Erythroblast (primary cell): Measurements from ENCODE around the gene IBA57.

Experiments
- GATA1 ChIP-seq: IDR thresholded peaks from 2 replicates; pipeline ENCODE4 v1.6.1; 2011; ENCODE audit warnings: low read depth, mild to moderate bottlenecking, control low read depth, low read length, moderate library complexity
- POLR2A ChIP-seq: IDR thresholded peaks from 2 replicates; pipeline ENCODE4 v1.6.1; 2011; ENCODE audit warnings: mild to moderate bottlenecking, low read length

DNA sequence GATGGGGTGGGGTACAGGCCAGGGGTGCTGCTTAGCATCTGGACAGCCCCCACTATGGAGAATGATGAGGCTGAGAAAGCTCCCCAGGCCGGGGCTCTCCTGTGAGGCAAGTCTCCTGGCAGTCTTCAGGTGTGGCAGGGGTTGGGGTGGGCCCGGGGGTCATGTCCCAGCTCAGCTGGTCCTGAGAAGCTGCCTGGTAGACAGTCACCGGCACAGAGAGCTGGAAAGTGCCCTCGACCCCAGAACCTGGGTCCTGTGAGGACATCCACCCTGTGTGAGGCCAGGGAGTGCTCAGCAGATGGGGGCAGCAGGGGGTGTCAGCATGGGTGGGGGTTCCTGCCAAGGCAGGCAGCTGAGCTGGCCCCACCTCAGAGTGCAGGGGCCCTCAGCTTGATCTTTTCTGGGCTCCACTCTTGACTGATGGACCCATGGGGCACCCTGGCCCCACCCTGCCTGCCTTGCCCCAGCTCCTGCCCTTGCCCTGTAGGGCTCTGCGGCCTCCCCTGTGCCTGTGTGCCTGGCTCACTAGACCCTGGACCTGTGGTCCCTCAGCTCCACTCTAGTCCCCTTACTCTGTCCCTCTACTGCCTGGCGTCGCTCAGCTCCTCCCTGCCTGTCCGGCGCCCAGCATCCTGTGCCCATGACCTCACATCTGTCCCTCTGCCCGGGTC, 5.8 kb downstream of the IBA57 start:
- no peak for TF ChIP-seq POLR2A
- no peak for TF ChIP-seq GATA1
